ENCODE data around the gene MYH11.

Gene MYH11

DNA sequence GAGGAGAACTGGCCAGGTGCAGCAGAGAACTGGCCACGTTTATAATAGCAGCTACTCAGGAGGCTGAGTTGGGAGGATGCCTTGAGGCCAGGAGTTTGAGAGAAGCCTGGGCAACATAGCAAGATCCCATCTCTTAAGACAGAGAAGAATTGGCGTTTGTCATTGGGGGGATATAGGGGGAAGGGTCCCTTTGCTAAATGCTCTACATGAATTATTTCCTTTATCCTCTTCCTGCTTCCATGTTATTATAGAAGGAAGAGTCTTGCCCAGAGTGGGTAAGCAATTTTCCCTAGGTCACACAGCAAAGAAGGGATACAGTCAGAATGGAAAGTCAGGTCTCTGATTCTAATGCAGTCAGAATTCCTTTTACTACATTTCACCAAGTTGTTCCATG lies 68.0 kb downstream of the MYH11 start:
- Histone ChIP-seq H3K36me3 (ENCODE audit: insufficient read depth, low read length) (no peaks in the 10 kb centered on the region), H4K20me1 (ENCODE audit: insufficient read depth, low read length, poor library complexity, severe bottlenecking) (no peaks in the 10 kb centered on the region), H3K79me2 (ENCODE audit: insufficient read depth, low read length) (no peaks in the 10 kb centered on the region), H3F3A (ENCODE audit: low read depth) (no peaks in the 10 kb centered on the region), H3K27me3 (ENCODE audit: insufficient read depth, low read length, poor library complexity, severe bottlenecking) (no peaks in the 10 kb centered on the region), H3K9ac (ENCODE audit: low read depth, low read length, poor library complexity, severe bottlenecking) (no peak overlapping the region), H3K4me2 (ENCODE audit: low read depth, low read length, poor library complexity, severe bottlenecking) (no peak overlapping the region), H3K4me1 (ENCODE audit: insufficient read depth, low read length, poor library complexity, severe bottlenecking) (no peaks in the 10 kb centered on the region), H3K9me2 (replicated peaks; ENCODE audit: low read depth, low read length) (no peaks in the 10 kb centered on the region), H2AFZ (ENCODE audit: low read length) (no peak overlapping the region), H3K9me3 (ENCODE audit: insufficient read depth, low read depth, low read length) (no peaks in the 10 kb centered on the region), H3K4me3 (ENCODE audit: low read length, poor library complexity, severe bottlenecking) (no peak overlapping the region)
- TF ChIP-seq, protein P1, sequence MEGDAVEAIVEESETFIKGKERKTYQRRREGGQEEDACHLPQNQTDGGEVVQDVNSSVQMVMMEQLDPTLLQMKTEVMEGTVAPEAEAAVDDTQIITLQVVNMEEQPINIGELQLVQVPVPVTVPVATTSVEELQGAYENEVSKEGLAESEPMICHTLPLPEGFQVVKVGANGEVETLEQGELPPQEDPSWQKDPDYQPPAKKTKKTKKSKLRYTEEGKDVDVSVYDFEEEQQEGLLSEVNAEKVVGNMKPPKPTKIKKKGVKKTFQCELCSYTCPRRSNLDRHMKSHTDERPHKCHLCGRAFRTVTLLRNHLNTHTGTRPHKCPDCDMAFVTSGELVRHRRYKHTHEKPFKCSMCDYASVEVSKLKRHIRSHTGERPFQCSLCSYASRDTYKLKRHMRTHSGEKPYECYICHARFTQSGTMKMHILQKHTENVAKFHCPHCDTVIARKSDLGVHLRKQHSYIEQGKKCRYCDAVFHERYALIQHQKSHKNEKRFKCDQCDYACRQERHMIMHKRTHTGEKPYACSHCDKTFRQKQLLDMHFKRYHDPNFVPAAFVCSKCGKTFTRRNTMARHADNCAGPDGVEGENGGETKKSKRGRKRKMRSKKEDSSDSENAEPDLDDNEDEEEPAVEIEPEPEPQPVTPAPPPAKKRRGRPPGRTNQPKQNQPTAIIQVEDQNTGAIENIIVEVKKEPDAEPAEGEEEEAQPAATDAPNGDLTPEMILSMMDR (conservative IDR thresholded peaks at IDR 0.05; ENCODE audit: low read length), result no peak
- no peak for TF ChIP-seq EZH2phosphoT487 (IDR thresholded peaks at IDR 0.05; ENCODE audit: borderline replicate concordance)

DNA sequence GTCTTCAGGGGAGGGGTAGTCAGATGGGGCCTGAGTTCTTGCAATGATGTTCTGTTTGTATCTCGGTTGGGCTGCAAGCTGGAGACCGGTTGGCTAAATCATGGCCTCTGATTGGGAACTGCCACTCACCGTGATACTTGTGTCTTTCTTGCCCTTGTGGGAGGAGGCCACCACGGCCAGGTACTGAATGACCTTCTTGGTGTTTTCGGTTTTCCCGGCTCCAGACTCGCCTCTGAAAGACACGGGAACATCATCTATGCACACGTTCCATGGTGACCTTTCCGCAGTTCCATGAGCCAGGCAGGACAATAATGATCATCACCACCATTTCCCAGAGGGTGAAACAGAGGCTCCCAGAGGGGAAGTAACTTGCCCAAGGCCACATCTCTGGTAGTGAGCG lies 70.3 kb downstream of the MYH11 start:
- Histone ChIP-seq H3K9me3 (ENCODE audit: insufficient read depth, low read depth, low read length) (no peaks in the 10 kb centered on the region), H4K20me1 (ENCODE audit: insufficient read depth, low read length, poor library complexity, severe bottlenecking) (no peaks in the 10 kb centered on the region), H3K4me1 (ENCODE audit: insufficient read depth, low read length, poor library complexity, severe bottlenecking) (no peaks in the 10 kb centered on the region), H3K36me3 (ENCODE audit: insufficient read depth, low read length) (no peaks in the 10 kb centered on the region), H3K4me2 (ENCODE audit: low read depth, low read length, poor library complexity, severe bottlenecking) (no peak overlapping the region), H3K79me2 (ENCODE audit: insufficient read depth, low read length) (no peaks in the 10 kb centered on the region), H3K27me3 (ENCODE audit: insufficient read depth, low read length, poor library complexity, severe bottlenecking) (no peaks in the 10 kb centered on the region), H2AFZ (ENCODE audit: low read length) (no peak overlapping the region), H3K9ac (ENCODE audit: low read depth, low read length, poor library complexity, severe bottlenecking) (no peak overlapping the region), H3F3A (ENCODE audit: low read depth) (no peaks in the 10 kb centered on the region), H3K4me3 (ENCODE audit: low read length, poor library complexity, severe bottlenecking) (no peak overlapping the region), H3K9me2 (replicated peaks; ENCODE audit: low read depth, low read length) (no peaks in the 10 kb centered on the region)
- TF ChIP-seq EZH2phosphoT487 (IDR thresholded peaks at IDR 0.05; ENCODE audit: borderline replicate concordance), result no peak
- TF ChIP-seq, protein P1 (conservative IDR thresholded peaks at IDR 0.05; ENCODE audit: low read length), result no peak

DNA sequence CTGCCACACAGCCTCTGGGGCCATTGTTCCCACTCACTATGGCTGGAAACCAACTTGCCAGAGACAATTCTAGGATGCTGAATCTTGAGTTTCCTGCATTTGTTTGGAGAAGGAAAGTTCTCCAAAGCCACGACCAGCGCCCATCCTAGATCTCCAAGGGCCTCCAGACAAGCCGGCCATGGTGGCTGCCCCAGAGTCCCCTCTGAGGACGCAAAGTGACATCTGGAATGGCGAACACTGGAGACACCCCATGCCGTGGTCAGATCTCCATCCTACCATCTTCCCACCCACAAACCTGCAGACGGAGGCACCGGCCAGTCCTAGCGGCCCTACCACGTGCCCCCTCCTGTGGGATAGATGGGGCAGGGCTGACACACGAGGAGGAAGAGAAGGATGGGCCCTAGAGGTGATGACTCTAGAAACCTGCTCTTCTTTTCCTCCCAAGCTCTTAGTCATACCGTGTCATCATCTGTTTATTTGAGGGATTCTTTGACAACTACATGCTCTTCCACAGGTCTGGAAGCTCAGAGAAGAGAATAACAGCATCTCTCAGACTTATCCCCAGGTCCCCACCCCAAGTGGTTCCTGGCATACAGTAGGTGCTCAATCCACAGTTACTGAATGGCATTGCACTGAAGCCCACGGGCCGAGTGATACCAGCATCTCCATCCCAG lies 71.3 kb downstream of the MYH11 start:
- Histone ChIP-seq H3K4me3 (ENCODE audit: low read length, poor library complexity, severe bottlenecking) (no peak overlapping the region), H3K9me3 (ENCODE audit: insufficient read depth, low read depth, low read length) (no peaks in the 10 kb centered on the region), H3K4me2 (ENCODE audit: low read depth, low read length, poor library complexity, severe bottlenecking) (no peak overlapping the region), H3K4me1 (ENCODE audit: insufficient read depth, low read length, poor library complexity, severe bottlenecking) (no peaks in the 10 kb centered on the region), H4K20me1 (ENCODE audit: insufficient read depth, low read length, poor library complexity, severe bottlenecking) (no peaks in the 10 kb centered on the region), H3K27me3 (ENCODE audit: insufficient read depth, low read length, poor library complexity, severe bottlenecking) (no peaks in the 10 kb centered on the region), H3K9me2 (replicated peaks; ENCODE audit: low read depth, low read length) (no peaks in the 10 kb centered on the region), H3F3A (ENCODE audit: low read depth) (no peaks in the 10 kb centered on the region), H2AFZ (ENCODE audit: low read length) (no peak overlapping the region), H3K9ac (ENCODE audit: low read depth, low read length, poor library complexity, severe bottlenecking) (no peak overlapping the region), H3K36me3 (ENCODE audit: insufficient read depth, low read length) (no peaks in the 10 kb centered on the region), H3K79me2 (ENCODE audit: insufficient read depth, low read length) (no peaks in the 10 kb centered on the region)
- TF ChIP-seq EZH2phosphoT487 (IDR thresholded peaks at IDR 0.05; ENCODE audit: borderline replicate concordance), result no peak
- TF ChIP-seq, protein P1 (conservative IDR thresholded peaks at IDR 0.05; ENCODE audit: low read length), result no peak

Data from Loucy (cell line).